CD4-positive, alpha-beta T cell treated with Interferon alpha-2 for 1 hour (primary cell): ENCODE data around the gene CCDC30.

Experiments used
- DNase-seq, 2 donors: peaks; one replicate each; pipeline ENCODE4 v3.0.0-alpha.2; 2020 to 2022

Gene CCDC30

GRCh38 chr1:42462828-42463763 is at the start of gene CCDC30:
TSS of gene CCDC30 (plus strand) at chr1:42463286. CDS start at chr1:42480552, 17,266 bp downstream.
- peak; percentile 97 to 98 for DNase-seq

DNA sequence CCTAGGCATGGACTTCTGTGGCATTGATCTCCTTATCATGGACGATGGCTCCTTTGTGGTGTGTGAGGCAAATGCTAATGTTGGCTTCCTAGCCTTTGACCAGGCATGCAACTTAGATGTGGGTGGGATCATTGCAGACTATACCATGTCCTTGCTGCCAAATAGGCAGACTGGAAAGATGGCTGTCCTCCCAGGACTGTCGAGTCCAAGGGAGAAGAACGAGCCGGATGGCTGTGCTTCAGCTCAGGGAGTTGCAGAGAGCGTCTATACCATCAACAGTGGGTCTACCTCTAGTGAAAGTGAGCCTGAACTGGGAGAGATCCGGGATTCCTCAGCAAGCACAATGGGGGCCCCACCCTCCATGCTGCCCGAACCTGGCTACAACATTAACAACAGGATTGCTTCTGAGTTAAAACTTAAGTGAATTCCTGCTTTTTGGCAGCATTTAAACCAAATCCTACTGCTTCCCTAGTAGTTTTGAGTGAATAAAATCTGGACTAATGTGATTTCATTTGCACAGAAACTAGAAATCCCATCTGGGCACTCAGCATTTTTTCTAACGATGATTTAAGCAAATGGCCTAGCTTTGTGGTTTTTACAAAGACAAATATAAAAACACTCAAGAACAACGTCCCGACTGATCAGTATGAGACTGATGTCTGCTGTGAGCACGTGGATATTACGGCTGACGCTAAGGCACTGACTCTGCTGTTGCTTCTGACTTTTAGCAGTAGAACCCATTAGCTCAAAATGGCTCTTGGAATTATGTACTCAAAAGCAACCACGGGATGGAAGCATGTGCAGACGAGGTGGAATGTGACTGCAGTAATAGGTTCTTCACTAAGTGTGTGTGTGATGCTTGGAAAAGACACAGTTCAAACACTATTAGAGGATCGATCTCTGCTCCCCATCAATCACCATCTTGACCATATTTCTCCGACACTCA is 48.3 kb upstream of the CCDC30 start:
- DNase-seq, result no peak

- no peak for DNase-seq
Measured at GRCh38 chr1:42417166-42417565, 45.9 kb upstream of the CCDC30 start.

DNA sequence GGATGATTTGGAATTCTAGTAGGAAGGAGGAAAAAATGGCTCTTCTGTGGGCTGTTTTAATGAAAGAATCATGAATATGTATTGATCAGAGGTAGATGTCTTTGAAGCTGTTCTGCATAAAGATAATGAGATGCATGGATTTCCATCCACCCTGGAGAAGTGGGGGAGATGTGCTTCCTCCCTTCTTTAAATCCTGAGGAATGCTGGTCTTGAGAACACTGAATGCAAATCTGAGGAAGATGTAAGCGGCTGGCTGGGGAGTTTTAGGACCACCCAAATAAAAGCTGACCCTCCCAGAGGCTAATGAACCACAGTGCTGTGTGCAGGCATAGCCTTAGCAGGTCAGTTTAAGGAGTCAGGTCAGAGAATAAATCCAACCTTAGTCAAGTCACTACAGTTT is 44.6 kb upstream of the CCDC30 start:
- no peak for DNase-seq

GRCh38 chr1:42419126-42419821 is 43.8 kb upstream of the CCDC30 start:
- no peak for DNase-seq

DNA sequence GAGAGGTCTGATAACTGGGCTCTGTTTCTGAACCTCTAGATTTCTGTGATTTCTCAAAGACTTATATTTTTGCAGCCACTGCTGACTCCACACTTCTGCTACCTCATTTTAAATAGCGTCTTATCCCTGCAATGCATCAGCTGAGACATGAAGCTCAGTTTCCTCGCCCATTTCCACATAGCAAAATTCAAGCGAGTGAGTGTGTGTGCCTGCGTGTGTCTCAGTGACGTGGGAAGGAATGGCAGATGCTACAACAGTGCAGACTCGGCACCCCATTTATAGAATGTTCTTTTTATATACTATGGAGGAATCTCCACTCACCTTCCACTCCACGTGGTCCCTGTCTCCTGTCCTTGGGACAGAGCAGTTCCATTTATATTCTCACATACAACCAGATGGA is 43.0 kb upstream of the CCDC30 start:
- DNase-seq, result no peak

DNA sequence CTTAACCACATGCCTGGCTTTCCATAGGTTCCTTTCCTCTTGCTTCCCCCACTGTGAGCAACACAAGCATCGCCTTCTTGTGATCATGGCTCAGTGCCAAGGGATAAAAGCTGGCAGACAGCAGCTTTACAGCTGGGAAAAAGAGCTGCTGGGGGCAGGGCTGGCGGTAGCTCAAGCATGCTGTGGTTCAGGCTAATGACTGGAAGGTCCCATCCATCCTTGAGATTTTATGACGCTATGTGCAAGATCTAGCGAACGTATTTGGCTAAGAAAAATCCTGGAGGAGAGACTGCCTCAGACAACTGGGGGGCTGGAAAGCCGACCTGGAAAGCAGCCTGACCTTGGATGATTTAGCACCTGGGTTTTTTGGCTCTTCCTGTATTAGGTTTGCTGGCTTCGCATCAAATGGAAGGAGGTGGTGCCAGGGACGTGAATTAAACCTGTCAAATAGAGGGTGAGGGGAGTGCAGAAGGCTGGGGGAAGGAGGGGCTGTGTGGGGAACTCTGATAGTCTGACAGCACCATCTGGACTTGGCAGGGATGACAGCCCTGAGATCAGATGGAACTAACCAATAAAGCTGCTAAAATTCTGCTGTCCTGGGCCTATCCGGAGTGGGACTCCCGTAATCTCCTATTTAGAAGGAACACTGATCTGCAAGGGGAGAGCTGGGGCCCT is 42.0 kb upstream of the CCDC30 start:
- no peak for DNase-seq

- no peak for DNase-seq
Measured at GRCh38 chr1:42422737-42423136, 40.3 kb upstream of the CCDC30 start.

- no peak for DNase-seq
Measured at GRCh38 chr1:42423681-42424080, 39.4 kb upstream of the CCDC30 start.

GRCh38 chr1:42424201-42424600 is 38.9 kb upstream of the CCDC30 start:
- no peak for DNase-seq

DNA sequence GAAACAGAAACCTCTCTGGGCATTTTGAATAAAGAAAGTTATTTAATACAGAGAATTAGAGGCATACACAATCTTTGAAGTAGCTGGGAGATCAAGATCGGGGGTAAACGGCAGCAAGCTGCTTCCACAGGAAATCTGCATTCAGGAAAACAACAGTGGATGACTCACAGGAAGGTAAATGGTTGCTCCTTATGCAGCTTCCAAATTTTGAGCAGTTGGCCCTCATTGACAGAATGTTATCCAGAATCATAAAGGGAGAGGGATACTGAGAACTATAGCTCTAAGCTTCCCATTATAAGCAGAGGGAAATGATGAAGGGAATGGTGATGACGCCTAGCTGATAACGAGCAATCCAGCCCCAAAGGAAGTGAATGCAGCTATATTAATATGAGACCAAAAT is 35.8 kb upstream of the CCDC30 start:
- no peak for DNase-seq

GRCh38 chr1:42429603-42430002 is 33.5 kb upstream of the CCDC30 start:
- no peak for DNase-seq

- no peak for DNase-seq
Measured at GRCh38 chr1:42430286-42431135, 32.6 kb upstream of the CCDC30 start.

DNA sequence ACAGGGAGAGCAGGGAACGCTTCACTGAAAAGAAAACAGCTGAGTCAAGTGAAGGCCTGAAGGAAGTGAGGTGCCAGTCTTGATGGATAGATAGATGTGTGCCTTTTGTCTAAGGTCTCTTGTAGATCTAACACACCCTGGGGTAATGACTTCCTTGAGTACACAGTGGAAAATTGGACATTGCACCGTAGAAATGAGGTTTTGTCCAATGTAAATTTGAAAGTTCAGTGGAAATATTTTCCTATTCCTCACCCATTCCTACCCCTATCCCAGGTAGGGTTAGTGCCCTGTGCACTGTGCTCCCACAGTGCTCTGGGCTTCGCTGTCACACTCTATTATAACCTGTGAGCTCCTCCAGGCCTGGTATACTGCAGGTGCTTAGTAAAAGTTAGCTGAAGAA is 31.6 kb upstream of the CCDC30 start:
- no peak for DNase-seq

- DNase-seq, result no peak
Measured at GRCh38 chr1:42432714-42433113, 30.4 kb upstream of the CCDC30 start.

- DNase-seq, result no peak
Measured at GRCh38 chr1:42433369-42433768, 29.7 kb upstream of the CCDC30 start.

- no peak for DNase-seq
Measured at GRCh38 chr1:42434340-42434739, 28.7 kb upstream of the CCDC30 start.

GRCh38 chr1:42439940-42440339 is 23.1 kb upstream of the CCDC30 start:
- DNase-seq, result no peak

- DNase-seq, result no peak
Measured at GRCh38 chr1:42442662-42443061, 20.4 kb upstream of the CCDC30 start.

- no peak for DNase-seq
Measured at GRCh38 chr1:42449256-42449655, 13.8 kb upstream of the CCDC30 start.

DNA sequence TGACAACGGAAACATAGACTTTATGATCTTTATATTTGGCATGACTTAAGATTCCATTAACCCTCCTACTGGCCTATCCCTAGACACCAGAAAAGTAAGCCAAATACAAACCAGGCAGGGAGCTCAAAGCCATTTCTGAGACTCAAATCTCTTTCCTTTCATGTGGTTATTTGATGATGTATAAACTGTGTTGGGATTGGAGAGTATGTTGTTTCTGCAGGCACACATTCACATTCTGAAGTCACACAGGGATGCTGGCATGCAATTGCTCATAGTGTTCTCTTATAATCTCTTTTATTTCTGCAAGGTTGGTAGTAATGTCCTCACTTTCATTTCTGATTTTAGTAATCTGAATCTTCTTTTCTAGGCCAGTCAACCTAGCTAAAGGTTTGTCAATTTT is 13.0 kb upstream of the CCDC30 start:
- DNase-seq, result no peak
